Ishikawa (cell line): ENCODE results near the gene PPIA.

Source experiments
- CEBPB ChIP-seq: IDR thresholded peaks from 2 replicates; pipeline ENCODE4 v1.6.1; 2012
- CREB1 ChIP-seq: IDR thresholded peaks from 2 replicates; pipeline ENCODE4 v1.6.1; 2012; ENCODE audit warnings: low read depth
- EGR1 ChIP-seq: IDR thresholded peaks from 2 replicates; pipeline ENCODE4 v1.6.1; 2012
- EP300 ChIP-seq: IDR thresholded peaks from 2 replicates; pipeline ENCODE4 v1.6.1; 2012; ENCODE audit warnings: borderline replicate concordance
- FOXM1 ChIP-seq: IDR thresholded peaks from 2 replicates; pipeline ENCODE4 v1.6.1; 2012; ENCODE audit warnings: low read depth, borderline replicate concordance
- MAX ChIP-seq: IDR thresholded peaks from 2 replicates; pipeline ENCODE4 v1.6.1; 2012
- NFIC ChIP-seq: IDR thresholded peaks from 2 replicates; pipeline ENCODE4 v1.6.1; 2012
- RAD21 ChIP-seq: IDR thresholded peaks from 2 replicates; pipeline ENCODE4 v1.6.1; 2012; ENCODE audit warnings: low read depth
- REST ChIP-seq: IDR thresholded peaks from 2 replicates; pipeline ENCODE4 v1.6.1; 2012; ENCODE audit warnings: low read depth, mild to moderate bottlenecking
- TAF1 ChIP-seq: IDR thresholded peaks from 2 replicates; pipeline ENCODE4 v1.6.1; 2012; ENCODE audit warnings: low read depth, mild to moderate bottlenecking
- TCF12 ChIP-seq: IDR thresholded peaks from 2 replicates; pipeline ENCODE4 v1.6.1; 2012; ENCODE audit warnings: low read depth
- TEAD4 ChIP-seq: IDR thresholded peaks from 2 replicates; pipeline ENCODE4 v1.6.1; 2012
- YY1 ChIP-seq: IDR thresholded peaks from 2 replicates; pipeline ENCODE4 v1.6.1; 2012; ENCODE audit warnings: low read depth
- ZBTB7A ChIP-seq: IDR thresholded peaks from 2 replicates; pipeline ENCODE4 v1.6.1; 2012; ENCODE audit warnings: low read depth
- TF ChIP-seq, protein P1 (sequence below): IDR thresholded peaks from 2 replicates; pipeline ENCODE4 v1.6.1; 2012

PPIA gene

DNA sequence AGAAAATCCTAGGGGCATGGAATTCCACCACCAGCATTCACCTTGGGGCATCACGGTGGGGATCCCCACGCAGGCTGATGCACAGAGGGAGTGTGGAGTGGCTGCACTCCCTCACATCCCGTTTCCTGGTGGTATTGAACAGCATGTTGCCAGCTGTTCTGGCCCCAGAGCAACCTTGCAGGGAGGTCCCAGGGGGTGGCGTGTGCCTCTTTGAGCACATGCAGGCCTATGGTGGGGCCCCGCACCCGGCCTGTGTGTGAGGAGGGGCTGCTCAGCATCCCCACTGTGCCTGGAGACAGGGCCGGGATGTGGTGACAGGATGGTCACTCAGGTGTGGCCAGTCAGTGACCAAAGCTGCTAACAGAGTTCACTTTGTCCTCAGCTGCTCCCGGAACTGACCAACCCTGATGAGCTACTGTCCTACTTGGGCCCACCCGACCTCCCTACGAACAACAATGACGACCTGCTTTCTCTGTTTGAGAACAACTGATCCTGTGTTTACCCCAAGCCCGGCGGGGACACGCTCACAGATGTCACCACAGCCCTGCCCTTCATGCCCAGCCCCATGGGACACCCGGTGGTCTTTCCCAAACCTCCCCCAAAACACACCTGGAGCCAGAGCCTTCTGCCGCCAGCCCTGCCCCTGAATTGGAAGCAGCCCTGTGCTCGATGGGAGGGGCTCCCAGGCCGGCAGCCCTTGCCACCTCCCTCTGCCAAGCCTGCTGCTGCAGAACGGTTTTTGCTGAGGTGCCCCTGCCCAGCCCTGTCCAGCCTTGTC is 29.2 kb upstream of the PPIA start:
- TF ChIP-seq ZBTB7A (no peak), NFIC (no peak), TEAD4 (no peak)

DNA sequence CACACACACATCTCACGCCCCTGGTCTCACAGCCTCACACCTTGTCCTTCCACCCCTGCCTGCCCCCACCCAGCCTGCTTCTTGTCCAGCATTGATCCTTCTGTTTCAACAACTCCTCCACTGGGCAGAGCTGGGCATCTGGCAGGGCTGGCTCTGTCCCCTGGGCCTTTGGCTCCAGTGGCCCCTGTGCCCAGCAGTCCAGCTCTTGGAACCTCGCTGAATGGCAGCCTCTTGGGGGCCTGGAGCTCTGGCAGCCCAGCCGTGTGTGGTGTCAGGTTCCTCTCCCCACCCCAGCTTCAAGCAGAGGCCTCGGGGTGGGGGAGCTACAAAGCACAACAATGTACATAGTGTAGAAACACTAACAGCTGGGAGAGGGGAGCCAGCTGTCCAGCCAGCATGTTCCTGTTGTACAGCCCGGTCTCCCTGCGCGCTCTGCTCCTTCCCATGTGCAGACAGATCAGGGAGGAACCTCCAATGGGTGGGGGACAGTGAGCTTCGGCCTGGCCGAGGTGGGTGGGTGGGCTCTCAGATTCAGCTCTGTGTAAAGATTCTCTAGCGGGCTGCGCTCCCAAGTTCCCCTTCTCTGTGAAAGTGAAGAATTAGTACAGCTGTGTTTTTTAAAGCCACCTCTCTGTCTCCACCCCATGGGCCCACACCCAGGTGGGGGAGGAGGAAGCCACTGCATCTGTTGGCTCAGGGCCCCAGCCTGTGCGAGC is 28.4 kb upstream of the PPIA start:
- TF ChIP-seq YY1 (no peak), REST (no peak), ZBTB7A (no peak), RAD21 (no peak), TCF12 (no peak), TEAD4 (no peak), FOXM1 (no peak), NFIC (no peak), MAX (no peak)

DNA sequence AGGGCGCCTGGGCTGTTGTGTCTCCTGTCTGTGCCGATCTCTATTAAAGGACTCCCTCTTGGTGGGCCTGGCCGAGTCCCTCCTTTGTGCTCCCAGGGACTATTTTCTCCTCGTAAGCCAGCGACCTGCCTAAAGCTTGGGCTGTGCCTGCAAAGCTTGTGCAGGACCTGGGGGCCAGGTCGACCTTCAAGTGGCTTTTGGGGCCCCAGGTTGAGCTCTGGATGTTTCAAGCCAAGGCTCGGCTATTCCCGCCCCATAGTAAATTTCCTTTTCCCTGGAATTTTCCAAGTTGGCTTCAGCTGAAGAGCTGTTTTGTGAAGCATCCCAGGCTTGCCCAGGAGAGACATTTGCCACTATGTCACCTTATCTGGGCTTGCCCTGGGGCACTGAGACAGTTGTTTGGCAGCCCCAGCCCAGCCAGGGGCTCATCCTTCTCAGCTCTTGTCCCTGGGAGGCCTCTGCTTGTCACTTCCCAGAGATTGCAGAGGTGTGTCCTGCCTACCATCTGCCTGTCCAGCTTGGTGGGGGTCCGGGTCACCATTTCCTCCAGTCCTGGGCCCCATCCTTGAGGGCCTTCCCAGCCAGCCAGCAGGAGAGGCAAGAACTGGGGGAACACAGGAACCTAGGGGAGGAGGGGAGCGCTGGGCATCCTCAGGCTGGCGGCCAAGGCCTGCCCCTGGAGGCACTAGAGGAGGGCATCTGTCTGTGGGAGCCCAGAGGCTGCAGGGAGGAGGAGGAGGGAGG is 27.7 kb upstream of the PPIA start:
- TF ChIP-seq EP300 (no peak), REST (no peak), FOXM1 (no peak), NFIC (no peak), TEAD4 (no peak), TCF12 (no peak), TAF1 (no peak), CREB1 (no peak), MAX (no peak), YY1 (no peak), RAD21 (no peak), ZBTB7A (no peak), CEBPB (no peak), EGR1 (no peak)
- TF ChIP-seq, protein P1, sequence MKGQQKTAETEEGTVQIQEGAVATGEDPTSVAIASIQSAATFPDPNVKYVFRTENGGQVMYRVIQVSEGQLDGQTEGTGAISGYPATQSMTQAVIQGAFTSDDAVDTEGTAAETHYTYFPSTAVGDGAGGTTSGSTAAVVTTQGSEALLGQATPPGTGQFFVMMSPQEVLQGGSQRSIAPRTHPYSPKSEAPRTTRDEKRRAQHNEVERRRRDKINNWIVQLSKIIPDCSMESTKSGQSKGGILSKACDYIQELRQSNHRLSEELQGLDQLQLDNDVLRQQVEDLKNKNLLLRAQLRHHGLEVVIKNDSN: no peak

- TF ChIP-seq, protein P1: no peak
- no peak for TF ChIP-seq ZBTB7A
- no peak for TF ChIP-seq RAD21
- TF ChIP-seq TAF1: no peak
- TF ChIP-seq TCF12: no peak
- no peak for TF ChIP-seq TEAD4
- TF ChIP-seq EP300: no peak
- TF ChIP-seq CEBPB: no peak
- no peak for TF ChIP-seq EGR1
- no peak for TF ChIP-seq YY1
These were observed 27.1 kb upstream of the PPIA start for GRCh38 chr7:44769376-44769775.

DNA sequence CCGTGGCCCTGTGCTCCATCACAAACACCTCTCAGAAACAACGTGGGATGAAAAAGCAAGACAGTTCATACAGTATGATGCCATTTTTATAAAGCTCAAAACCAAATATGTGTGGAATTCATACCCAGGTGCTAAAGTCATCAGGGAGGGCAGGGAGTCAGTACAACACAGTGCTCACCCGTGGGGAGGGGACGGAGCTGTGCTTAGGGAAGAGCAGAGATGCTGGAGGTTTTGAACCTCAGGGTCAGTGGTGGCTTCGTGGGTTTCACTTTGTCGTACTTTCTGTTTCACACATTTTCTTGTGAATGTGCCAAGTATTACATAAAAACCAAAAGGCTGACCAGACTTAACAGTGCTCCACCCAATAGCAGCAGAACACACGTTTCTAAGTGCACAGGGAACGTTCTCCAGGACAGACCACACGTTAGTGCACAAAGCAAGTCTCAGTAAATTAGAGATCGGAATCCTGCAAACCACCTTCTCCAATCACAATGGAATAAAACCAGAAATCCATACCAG is 26.6 kb upstream of the PPIA start:
- no peak for TF ChIP-seq RAD21
- TF ChIP-seq CREB1: no peak
- TF ChIP-seq EP300: no peak
- TF ChIP-seq NFIC: no peak
- no peak for TF ChIP-seq TEAD4
- TF ChIP-seq REST: no peak
- no peak for TF ChIP-seq TCF12
